D721Med (cell line): ENCODE measurements around the gene DLL4.

ENCODE experiments used
- DNase-seq: peaks from one replicate; pipeline ENCODE4 v3.0.0; 2011; ENCODE audit warnings: low spot score; ENCODE audit not compliant: insufficient read length
- FAIRE-seq: peaks from 2 replicates; lab custom pipeline; 2011; peaks lifted over from hg19 to GRCh38; lab: Jason Lieb, UNC
- TF ChIP-seq, protein P1 (sequence below): IDR thresholded peaks from 2 replicates; pipeline ENCODE4 v1.5.1; 2012; ENCODE audit warnings: mild to moderate bottlenecking, control low read depth; ENCODE audit not compliant: insufficient read depth; ENCODE audit errors: missing control alignments

Gene DLL4

DNA sequence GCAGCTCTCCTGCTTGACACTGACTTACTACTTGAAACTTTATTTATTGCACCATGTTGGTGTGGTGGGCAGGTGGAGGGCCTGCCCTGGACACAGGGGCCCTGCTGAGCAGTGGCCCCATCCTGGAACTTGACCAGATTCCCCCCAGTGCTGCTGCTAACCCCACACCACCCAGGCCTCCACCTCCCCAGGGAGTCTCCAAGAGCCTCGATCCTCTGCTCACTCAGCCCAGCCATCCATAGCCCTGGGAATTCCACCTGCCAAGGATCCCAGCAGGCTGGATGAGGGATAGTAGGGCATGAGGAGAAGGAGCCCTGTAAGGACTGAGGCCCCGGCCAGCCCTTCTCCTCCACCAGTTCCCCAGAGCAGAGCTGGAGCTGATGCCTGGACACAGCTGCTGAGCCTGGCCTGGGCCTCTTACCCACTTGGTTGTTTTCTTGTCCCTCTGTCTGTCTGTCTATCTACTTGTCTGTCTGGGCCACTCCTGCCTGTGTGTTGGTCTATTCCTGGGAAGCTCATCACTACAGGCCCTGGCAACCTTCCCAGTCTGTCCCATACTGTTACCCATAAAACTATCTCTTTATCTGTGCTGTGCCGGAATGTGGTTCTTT, 26.9 kb downstream of the DLL4 start:
- TF ChIP-seq, protein P1, sequence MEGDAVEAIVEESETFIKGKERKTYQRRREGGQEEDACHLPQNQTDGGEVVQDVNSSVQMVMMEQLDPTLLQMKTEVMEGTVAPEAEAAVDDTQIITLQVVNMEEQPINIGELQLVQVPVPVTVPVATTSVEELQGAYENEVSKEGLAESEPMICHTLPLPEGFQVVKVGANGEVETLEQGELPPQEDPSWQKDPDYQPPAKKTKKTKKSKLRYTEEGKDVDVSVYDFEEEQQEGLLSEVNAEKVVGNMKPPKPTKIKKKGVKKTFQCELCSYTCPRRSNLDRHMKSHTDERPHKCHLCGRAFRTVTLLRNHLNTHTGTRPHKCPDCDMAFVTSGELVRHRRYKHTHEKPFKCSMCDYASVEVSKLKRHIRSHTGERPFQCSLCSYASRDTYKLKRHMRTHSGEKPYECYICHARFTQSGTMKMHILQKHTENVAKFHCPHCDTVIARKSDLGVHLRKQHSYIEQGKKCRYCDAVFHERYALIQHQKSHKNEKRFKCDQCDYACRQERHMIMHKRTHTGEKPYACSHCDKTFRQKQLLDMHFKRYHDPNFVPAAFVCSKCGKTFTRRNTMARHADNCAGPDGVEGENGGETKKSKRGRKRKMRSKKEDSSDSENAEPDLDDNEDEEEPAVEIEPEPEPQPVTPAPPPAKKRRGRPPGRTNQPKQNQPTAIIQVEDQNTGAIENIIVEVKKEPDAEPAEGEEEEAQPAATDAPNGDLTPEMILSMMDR: no peak
- FAIRE-seq (no peak), DNase-seq (no peak)

DNA sequence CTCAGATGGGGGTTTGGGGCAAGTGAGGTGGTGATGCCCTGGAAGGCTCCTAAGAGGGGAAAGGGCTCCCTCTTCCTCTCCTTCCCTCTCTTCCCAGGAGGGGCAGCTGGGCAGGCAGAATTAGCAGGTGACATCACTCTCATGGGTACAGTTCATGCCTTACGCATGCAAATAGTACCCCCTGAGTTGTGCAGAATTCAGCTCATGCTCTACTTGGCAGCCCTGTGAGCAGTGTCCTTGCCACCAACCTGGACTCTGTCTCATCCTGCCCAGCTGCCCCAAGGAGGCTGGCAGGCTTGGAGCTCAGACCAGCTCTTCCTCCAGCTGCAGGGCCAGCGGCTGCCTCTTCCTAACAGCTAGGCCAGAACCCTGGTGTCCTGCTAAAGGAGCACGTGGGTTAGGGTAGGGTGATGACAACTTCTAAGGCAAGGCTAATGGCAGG, 27.4 kb downstream of the DLL4 start:
- DNase-seq (no peak), FAIRE-seq (no peak)
- TF ChIP-seq, protein P1: no peak

DNA sequence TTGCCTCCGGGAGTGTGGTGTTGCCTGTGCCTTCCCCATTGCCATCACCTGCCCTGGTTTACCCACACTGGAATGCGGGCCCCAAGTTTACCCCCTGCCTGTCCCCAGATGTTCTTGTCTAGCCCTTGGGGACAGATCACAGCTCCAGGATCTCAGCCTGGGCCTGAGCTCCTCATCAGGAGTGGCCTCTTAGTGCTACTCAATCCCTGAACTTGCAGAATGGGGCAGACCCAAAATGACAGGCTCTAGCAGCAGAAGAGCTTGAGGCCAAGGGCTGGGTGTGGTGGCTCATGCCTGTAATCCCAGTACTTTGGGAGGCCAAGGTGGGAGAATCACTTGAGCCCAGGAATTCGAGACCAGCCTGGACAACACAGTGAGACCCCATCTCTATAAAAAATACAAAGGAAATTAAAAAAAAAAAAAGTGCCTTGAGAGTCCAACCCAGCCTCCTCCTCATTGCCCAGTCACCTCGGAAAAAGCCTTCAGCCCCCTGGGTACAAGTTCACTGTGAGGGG, 28.0 kb downstream of the DLL4 start:
- TF ChIP-seq, protein P1: no peak
- no peak for FAIRE-seq
- DNase-seq: no peak

DNA sequence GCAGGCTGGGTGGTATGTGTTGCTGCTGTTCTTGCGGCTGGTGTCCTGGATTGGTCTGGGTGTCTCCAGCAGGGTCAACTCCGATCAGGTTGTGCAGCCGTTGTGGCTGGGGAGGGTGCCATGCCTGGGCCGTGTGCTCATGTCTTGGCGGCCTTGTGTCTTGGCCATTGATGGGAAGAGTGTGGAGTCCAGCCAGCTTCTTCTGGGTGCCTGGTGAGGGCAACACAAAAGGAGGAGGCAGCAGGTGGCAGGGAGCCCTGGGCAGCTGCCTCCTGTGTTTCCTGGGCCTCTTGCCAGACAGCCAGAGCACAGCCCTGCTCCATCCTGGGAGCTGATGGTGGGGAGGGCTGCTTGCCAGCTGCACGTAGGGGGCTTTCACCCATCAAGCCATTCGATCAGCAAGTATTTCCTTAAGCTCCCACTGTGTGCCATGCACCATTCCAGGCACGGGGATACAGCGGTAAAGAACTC, 28.5 kb downstream of the DLL4 start:
- FAIRE-seq (no peak), DNase-seq (no peak)
- TF ChIP-seq, protein P1: no peak

DNA sequence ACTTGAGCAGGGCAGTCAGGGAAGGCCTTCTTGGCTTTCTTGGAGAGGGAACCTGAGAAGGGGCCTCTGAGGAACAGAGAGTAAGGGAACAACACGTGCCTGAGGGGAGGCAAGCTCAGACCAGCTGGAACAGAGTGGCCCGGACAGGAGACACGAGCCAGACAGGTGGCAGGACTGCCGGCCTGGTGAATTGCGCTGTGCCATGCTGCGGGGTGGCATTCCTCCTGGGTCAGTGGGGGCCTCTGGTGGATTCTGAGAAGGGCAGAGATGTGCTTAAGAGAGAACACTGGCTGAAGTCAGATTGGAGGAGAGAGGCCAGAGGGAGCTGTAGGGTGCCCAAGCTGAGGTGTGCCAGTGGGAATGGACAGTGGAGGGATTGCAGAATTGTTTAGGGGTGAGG, 29.0 kb downstream of the DLL4 start:
- FAIRE-seq (no peak), DNase-seq (no peak)
- TF ChIP-seq, protein P1: no peak

DNA sequence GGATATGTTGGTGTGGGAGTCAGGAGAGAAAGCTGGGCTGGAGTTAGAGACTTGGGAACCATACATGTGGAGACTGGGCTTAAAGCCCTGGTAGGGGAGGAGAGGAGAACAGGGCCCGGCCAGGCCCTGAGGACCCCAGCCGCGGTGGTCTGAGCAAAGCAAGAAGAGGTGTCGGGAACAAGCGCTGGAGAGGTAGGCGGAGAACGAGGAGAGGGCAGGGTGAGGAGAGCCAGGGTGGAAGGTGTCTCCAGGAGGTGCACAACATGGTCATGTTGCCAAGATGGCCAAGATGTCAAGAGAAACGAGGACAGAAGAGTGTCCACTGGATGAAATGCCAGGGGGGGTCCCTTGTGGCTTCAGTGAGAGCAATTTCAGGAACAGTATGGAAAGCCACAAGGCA, 29.6 kb downstream of the DLL4 start:
- DNase-seq: no peak
- TF ChIP-seq, protein P1: no peak
- no peak for FAIRE-seq

DNA sequence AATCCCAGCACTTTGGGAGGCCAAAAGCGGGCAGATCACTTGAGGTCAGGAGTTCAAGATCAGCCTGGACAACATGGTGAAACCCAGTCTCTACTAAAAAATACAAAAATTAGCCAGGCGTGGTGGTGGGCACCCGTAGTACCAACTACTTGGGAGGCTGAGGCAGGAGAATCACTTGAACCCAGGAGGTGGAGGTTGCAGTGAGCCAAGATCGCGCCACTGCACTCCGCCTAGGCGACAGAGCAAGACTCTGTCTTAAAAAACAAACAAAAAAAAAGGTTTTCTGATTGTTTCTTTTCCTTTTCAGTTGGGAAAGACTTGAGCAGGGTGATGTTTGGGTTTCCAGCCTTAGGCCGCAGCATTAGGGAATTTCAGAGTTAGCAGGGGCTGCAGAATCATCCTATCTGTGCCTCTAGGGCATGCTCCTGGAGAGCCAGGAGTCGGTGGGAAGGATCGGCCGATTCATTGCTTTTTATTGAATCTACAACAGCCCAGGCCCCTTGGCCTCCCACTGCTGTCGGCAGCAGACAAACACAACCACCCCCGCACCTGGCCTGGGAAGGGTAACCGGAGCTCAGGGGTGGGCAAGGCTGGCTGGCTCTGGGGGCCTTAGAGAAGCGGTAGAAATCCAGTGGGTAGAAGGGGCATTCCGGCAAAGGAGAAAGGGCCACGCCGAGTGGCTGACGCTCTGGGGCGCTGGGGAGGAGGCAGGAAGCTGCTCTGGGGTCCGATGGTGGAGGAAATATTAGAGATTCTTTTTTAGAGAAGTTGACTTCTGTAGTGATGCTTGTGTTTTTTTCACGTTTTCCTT, 30.4 kb downstream of the DLL4 start:
- TF ChIP-seq, protein P1: no peak
- no peak for FAIRE-seq
- no peak for DNase-seq
